OCI-LY3 (cell line): Measurements from ENCODE around the gene TRIM44.
A peak's percentile ranks its signal among the peaks of the same experiment; 100 is the strongest.

Source experiments
- H2AFZ ChIP-seq: fragments of 200-600, 300-600 bp; shearing (Covaris generic); 2 replicates; pipeline ENCODE4 v1.6.0; 2014; ENCODE audit warnings: antibody characterized with exemption, low read depth, low read length
- H3K27ac ChIP-seq: fragments of 200-600, 300-600 bp; sonication (generic); 2 replicates; pipeline ENCODE4 v1.5.1; 2014; ENCODE audit warnings: mild to moderate bottlenecking, low read length, moderate library complexity, mixed read lengths
- H3K27me3 ChIP-seq: fragments of 200-600, 300-600 bp; sonication (generic); 2 replicates; pipeline ENCODE4 v1.6.1; 2014; ENCODE audit warnings: low read depth, low read length, mixed read lengths
- H3K36me3 ChIP-seq: fragments of 200-600, 300-600 bp; sonication (generic); replicated peaks from 2 replicates; pipeline ENCODE3; 2014; ENCODE audit warnings: low read depth, low read length, mixed read lengths
- H3K4me1 ChIP-seq: fragments of 300-600, 200-600 bp; sonication (generic); 2 replicates; pipeline ENCODE4 v1.6.1; 2014; ENCODE audit warnings: low read length, mixed read lengths
- H3K4me2 ChIP-seq: fragments of 200-600, 300-600 bp; sonication (generic); 2 replicates; pipeline ENCODE4 v1.6.1; 2014; ENCODE audit warnings: low read length, mixed read lengths
- H3K4me3 ChIP-seq: fragments of 300-600, 200-600 bp; sonication (generic); 2 replicates; pipeline ENCODE4 v1.5.1; 2014; ENCODE audit warnings: antibody characterized with exemption, mild to moderate bottlenecking, low read length, moderate library complexity
- H3K79me2 ChIP-seq: fragments of 300-600, 200-600 bp; shearing (Covaris generic); 2 replicates; pipeline ENCODE4 v1.6.1; 2014; ENCODE audit warnings: mild to moderate bottlenecking, low read length, mixed read lengths
- H3K9ac ChIP-seq: fragments of 300-600, 200-600 bp; shearing (Covaris generic); 2 replicates; pipeline ENCODE4 v1.6.0; 2014; ENCODE audit warnings: mild to moderate bottlenecking, low read length, moderate library complexity
- H3K9me3 ChIP-seq: fragments of 200-600, 300-600 bp; shearing (Covaris generic); 2 replicates; pipeline ENCODE4 v1.6.1; 2014; ENCODE audit warnings: low read length, mixed read lengths; ENCODE audit not compliant: insufficient read depth
- H4K20me1 ChIP-seq: fragments of 200-600, 300-600 bp; sonication (generic); 2 replicates; pipeline ENCODE4 v1.6.1; 2016; ENCODE audit warnings: low read length, mixed read lengths; ENCODE audit not compliant: insufficient read depth
- CTCF ChIP-seq: fragments of 200-600, 300-600 bp; sonication (generic); IDR thresholded peaks from 2 replicates; pipeline ENCODE4 v1.5.1; 2014; ENCODE audit warnings: antibody characterized with exemption, low read length, low read depth
- EZH2phosphoT487 ChIP-seq: fragments of 200-600 bp; shearing (Covaris generic); IDR thresholded peaks from 2 replicates; pipeline ENCODE4 v1.6.1; 2018; ENCODE audit warnings: antibody characterized with exemption, mixed run types, low read depth

The TRIM44 gene

GRCh38 chr11:35746356-35747153 is 84.0 kb downstream of the TRIM44 start:
- peak overlapping the region; percentile 47 for H3K27ac ChIP-seq
- H3K4me2 ChIP-seq = peak overlapping the region; percentile 40
- TF ChIP-seq CTCF (no peak), EZH2phosphoT487 (no peak)

GRCh38 chr11:35747668-35748067 is 85.1 kb downstream of the TRIM44 start:
- Histone ChIP-seq H3K27ac (no peak overlapping the region), H4K20me1 (0 out of 2 replicates have a peak, but pooled peaks cover 3% of the 10 kb centered on the region), H3K4me2 (no peak overlapping the region), H3K9ac (no peak overlapping the region), H3K27me3 (no peaks in the 10 kb centered on the region), H3K9me3 (no peaks in the 10 kb centered on the region), H3K36me3 (peaks cover 2% of the 10 kb centered on the region), H3K4me1 (peaks cover 18% of the 10 kb centered on the region), H2AFZ (no peak overlapping the region), H3K4me3 (no peak overlapping the region), H3K79me2 (no peaks in the 10 kb centered on the region)
- TF ChIP-seq CTCF (no peak), EZH2phosphoT487 (no peak)

More at GRCh38 chr11:35746356-35747153, 84.0 kb downstream of the TRIM44 start:
- H4K20me1 ChIP-seq = peaks cover 3% of the 10 kb centered on the region; the same call in 1 of the 2 replicates
- no peaks in the 10 kb centered on the region for H3K9me3 ChIP-seq
- peaks cover 18% of the 10 kb centered on the region for H3K4me1 ChIP-seq
- peaks cover 2% of the 10 kb centered on the region for H3K36me3 ChIP-seq
- no peaks in the 10 kb centered on the region for H3K79me2 ChIP-seq
- no peaks in the 10 kb centered on the region for H3K27me3 ChIP-seq
- no peak overlapping the region for H3K4me3 ChIP-seq
- no peak overlapping the region for H2AFZ ChIP-seq
- no peak overlapping the region for H3K9ac ChIP-seq

GRCh38 chr11:35748644-35749043 is 86.1 kb downstream of the TRIM44 start:
- H3K27me3 ChIP-seq = no peaks in the 10 kb centered on the region
- TF ChIP-seq CTCF (no peak), EZH2phosphoT487 (no peak)
- no peaks in the 10 kb centered on the region for H3K9me3 ChIP-seq
- no peak overlapping the region for H3K9ac ChIP-seq
- H2AFZ ChIP-seq = no peak overlapping the region
- H3K4me1 ChIP-seq = peaks cover 18% of the 10 kb centered on the region
- no peaks in the 10 kb centered on the region for H3K36me3 ChIP-seq
- H3K4me3 ChIP-seq = no peak overlapping the region
- no peaks in the 10 kb centered on the region for H4K20me1 ChIP-seq
- H3K79me2 ChIP-seq = no peaks in the 10 kb centered on the region
- no peak overlapping the region for H3K27ac ChIP-seq
- no peak overlapping the region for H3K4me2 ChIP-seq

- no peaks in the 10 kb centered on the region for H3K79me2 ChIP-seq
- H3K4me3 ChIP-seq = no peak overlapping the region
- H3K4me1 ChIP-seq = peaks cover 18% of the 10 kb centered on the region
- no peaks in the 10 kb centered on the region for H3K9me3 ChIP-seq
- no peak overlapping the region for H3K27ac ChIP-seq
- H3K9ac ChIP-seq = no peak overlapping the region
- TF ChIP-seq EZH2phosphoT487 (no peak), CTCF (no peak)
- no peaks in the 10 kb centered on the region for H3K36me3 ChIP-seq
- H4K20me1 ChIP-seq = no peaks in the 10 kb centered on the region
- H3K4me2 ChIP-seq = no peak overlapping the region
- no peaks in the 10 kb centered on the region for H3K27me3 ChIP-seq
- no peak overlapping the region for H2AFZ ChIP-seq
These were observed 87.7 kb downstream of the TRIM44 start for GRCh38 chr11:35750315-35750714.
